ENCODE measurements around the gene SENP6. TPM values are rescaled to one million over a fixed set of nuclear protein-coding genes. Genes with fewer than 3 reads are reported as not detected.
"Not testable (repeated sequence)": the region's sequence is repeated elsewhere in the genome, so short reads cannot be mapped to it uniquely, and the experiment has no call there.

The SENP6 gene
- total RNA-seq, 1 donor from 2014 or later = 282 TPM

- DNase-seq (ENCODE audit: low spot score) = no peak
These were observed 6.6 kb downstream of the SENP6 start for GRCh38 chr6:75608304-75608703.

- peak; percentile 43 for DNase-seq (ENCODE audit: low spot score)
These were observed 7.4 kb downstream of the SENP6 start for GRCh38 chr6:75608956-75609533.

GRCh38 chr6:75609639-75610590 is 8.2 kb downstream of the SENP6 start:
- DNase-seq (ENCODE audit: low spot score) = no peak

- no peak for DNase-seq (ENCODE audit: low spot score)
These were observed 9.5 kb downstream of the SENP6 start for GRCh38 chr6:75611011-75611701.

- DNase-seq (ENCODE audit: low spot score) = no peak
These were observed 10.2 kb downstream of the SENP6 start for GRCh38 chr6:75611702-75612375.

GRCh38 chr6:75612434-75612833 is 10.8 kb downstream of the SENP6 start:
- DNase-seq (ENCODE audit: low spot score) = no peak

GRCh38 chr6:75613056-75613501 is 11.4 kb downstream of the SENP6 start:
- no peak for DNase-seq (ENCODE audit: low spot score)

- no peak for DNase-seq (ENCODE audit: low spot score)
These were observed 16.8 kb downstream of the SENP6 start for GRCh38 chr6:75618437-75618836.

- no peak for DNase-seq (ENCODE audit: low spot score)
These were observed 17.7 kb downstream of the SENP6 start for GRCh38 chr6:75619230-75619899.

- DNase-seq (ENCODE audit: low spot score) = no peak
These were observed 19.0 kb downstream of the SENP6 start for GRCh38 chr6:75620381-75621304.

- DNase-seq (ENCODE audit: low spot score) = no peak
These were observed 20.2 kb downstream of the SENP6 start for GRCh38 chr6:75621846-75622245.

GRCh38 chr6:75623491-75623890 is 21.8 kb downstream of the SENP6 start:
- no peak for DNase-seq (ENCODE audit: low spot score)

- DNase-seq (ENCODE audit: low spot score) = no peak
These were observed 22.7 kb downstream of the SENP6 start for GRCh38 chr6:75624335-75624734.

- DNase-seq (ENCODE audit: low spot score) = no peak
These were observed 23.3 kb downstream of the SENP6 start for GRCh38 chr6:75624988-75625387.

- no peak for DNase-seq (ENCODE audit: low spot score)
These were observed 24.9 kb downstream of the SENP6 start for GRCh38 chr6:75626561-75626960.

GRCh38 chr6:75627708-75628107 is 26.0 kb downstream of the SENP6 start:
- not testable (repeated sequence) for DNase-seq (ENCODE audit: low spot score)

- peak; percentile 41 for DNase-seq (ENCODE audit: low spot score)
These were observed 30.4 kb downstream of the SENP6 start for GRCh38 chr6:75631859-75632635.

- peak; percentile 29 for DNase-seq (ENCODE audit: low spot score)
These were observed 31.4 kb downstream of the SENP6 start for GRCh38 chr6:75633045-75633444.

GRCh38 chr6:75642311-75642710 is 40.6 kb downstream of the SENP6 start:
- DNase-seq (ENCODE audit: low spot score) = no peak

All from umbilical cord (tissue), 2 donors.